ENCODE measurements around the gene GLRA1.
A peak's percentile ranks its signal among the peaks of the same experiment; 100 is the strongest.
"Not testable (repeated sequence)": the region's sequence is repeated elsewhere in the genome, so short reads cannot be mapped to it uniquely, and the experiment has no call there.

Gene GLRA1

DNA sequence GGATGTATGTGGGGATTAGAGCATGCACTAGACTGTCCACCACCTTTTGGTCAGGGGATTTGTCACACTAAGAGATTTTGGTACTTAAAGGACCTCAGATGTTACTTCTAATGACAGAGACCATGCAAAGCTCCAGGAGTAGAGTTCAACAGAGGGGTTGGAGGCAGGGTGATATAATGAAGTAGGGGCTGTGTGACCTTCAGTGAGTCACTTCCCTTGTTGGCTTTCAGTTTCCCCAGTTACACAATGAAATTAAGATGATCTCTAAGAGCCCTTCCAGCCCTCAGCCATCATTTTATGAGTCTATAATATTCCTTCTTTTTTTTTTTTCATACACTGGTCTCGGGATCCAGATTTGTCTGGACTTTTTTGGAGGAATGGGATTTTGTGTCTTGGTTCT lies 26.8 kb downstream of the GLRA1 start:
- POLR2A ChIA-PET, result no interaction called here
- CTCF ChIA-PET, result no interaction called here
- DNase-seq (ENCODE audit: extremely low spot score), result no peak
- no peak for TF ChIP-seq NFRKB (IDR thresholded peaks at IDR 0.05)
- TF ChIP-seq LEF1 (IDR thresholded peaks at IDR 0.05; ENCODE audit: borderline replicate concordance), result no peak
- TF ChIP-seq L3MBTL2 (conservative IDR thresholded peaks at IDR 0.05), result no peak
- no peak for TF ChIP-seq ELF4 (IDR thresholded peaks at IDR 0.05)
- TF ChIP-seq ZNF384 (IDR thresholded peaks at IDR 0.05), result no peak
- no peak for TF ChIP-seq HDGF (IDR thresholded peaks at IDR 0.05; ENCODE audit: borderline replicate concordance)
- no peak for TF ChIP-seq ARNT (IDR thresholded peaks at IDR 0.05)
- TF ChIP-seq, protein P1, sequence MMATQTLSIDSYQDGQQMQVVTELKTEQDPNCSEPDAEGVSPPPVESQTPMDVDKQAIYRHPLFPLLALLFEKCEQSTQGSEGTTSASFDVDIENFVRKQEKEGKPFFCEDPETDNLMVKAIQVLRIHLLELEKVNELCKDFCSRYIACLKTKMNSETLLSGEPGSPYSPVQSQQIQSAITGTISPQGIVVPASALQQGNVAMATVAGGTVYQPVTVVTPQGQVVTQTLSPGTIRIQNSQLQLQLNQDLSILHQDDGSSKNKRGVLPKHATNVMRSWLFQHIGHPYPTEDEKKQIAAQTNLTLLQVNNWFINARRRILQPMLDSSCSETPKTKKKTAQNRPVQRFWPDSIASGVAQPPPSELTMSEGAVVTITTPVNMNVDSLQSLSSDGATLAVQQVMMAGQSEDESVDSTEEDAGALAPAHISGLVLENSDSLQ (IDR thresholded peaks at IDR 0.05), result no peak
- TF ChIP-seq BHLHE40 (IDR thresholded peaks at IDR 0.05; ENCODE audit: borderline replicate concordance), result no peak
- TF ChIP-seq CTBP1 (IDR thresholded peaks at IDR 0.05; ENCODE audit: borderline replicate concordance), result no peak
- no peak for TF ChIP-seq FOXK2 (IDR thresholded peaks at IDR 0.05)
- TF ChIP-seq FOXA1 (IDR thresholded peaks at IDR 0.05), result no peak
- TF ChIP-seq TARDBP (IDR thresholded peaks at IDR 0.05), result no peak

DNA sequence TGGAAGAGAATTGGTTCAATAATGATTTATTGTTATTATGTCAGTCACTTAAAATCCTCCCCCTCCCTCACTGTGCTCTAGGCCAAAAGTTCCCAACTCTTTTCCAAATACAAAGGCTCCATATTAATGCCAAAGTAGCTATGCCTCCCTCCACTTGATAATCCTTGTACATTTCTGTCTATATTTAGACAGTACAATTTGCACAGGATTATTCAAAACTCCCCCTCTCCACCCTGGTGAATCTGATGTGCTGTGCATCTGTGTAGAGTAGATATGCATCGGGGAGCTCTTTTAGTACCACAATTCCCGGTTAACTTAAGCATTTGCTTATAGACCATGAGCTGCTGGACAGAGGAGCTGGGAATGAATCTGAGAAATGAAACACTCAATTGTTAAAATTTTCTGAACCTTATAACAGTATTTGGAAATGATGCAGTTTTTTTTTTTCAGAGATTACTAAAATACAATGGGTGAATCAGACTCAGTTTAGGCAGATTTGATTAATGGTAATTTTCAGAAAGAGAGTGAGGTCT lies 27.6 kb downstream of the GLRA1 start:
- DNase-seq (ENCODE audit: extremely low spot score), result no peak
- ChIA-PET POLR2A (no interaction called here), CTCF (no interaction called here)
- TF ChIP-seq SUZ12 (IDR thresholded peaks at IDR 0.05), result no peak
- no peak for TF ChIP-seq SP1 (IDR thresholded peaks at IDR 0.05)
- no peak for TF ChIP-seq TARDBP (IDR thresholded peaks at IDR 0.05)
- TF ChIP-seq, protein P1 (IDR thresholded peaks at IDR 0.05), result peak; percentile 17; the same call in 1 of the 2 replicates

DNA sequence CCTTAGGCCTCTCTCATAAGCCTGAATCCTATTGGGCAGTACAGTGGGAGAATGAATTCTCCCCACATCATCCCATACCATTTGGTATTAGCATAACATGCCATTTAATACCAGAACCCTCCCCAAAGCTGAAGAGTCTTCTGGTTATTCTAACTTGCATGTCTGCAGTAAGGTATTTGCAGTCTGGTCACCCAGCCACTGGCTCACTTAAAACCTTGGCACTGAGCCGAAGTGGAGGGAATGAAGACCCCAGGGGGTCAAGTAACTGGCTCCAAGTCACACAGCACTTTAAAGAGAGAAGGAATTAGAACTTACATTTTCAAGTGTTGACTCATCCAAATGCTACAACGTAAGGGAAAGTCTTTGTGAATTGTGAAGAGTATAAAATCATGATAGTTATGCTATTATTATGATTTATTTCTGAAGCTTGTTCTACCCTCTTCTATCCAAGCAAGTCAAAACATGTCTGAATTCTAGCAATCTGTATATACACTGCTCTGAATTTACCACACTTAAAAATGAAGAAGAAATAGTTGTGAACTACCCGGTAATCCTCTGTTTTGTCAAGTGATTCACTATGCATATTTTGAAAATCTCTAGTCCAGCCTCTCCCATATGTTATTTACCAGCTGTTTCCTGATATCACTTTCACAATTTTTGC lies 28.5 kb downstream of the GLRA1 start:
- CTCF ChIA-PET, result no interaction called here
- POLR2A ChIA-PET, result no interaction called here
- TF ChIP-seq ARNT (IDR thresholded peaks at IDR 0.05), result no peak
- no peak for TF ChIP-seq HDGF (IDR thresholded peaks at IDR 0.05; ENCODE audit: borderline replicate concordance)
- no peak for TF ChIP-seq SP1 (IDR thresholded peaks at IDR 0.05)
- TF ChIP-seq TARDBP (IDR thresholded peaks at IDR 0.05), result no peak
- TF ChIP-seq LEF1 (IDR thresholded peaks at IDR 0.05; ENCODE audit: borderline replicate concordance), result no peak
- no peak for TF ChIP-seq FOXA1 (IDR thresholded peaks at IDR 0.05)
- no peak for TF ChIP-seq ELF4 (IDR thresholded peaks at IDR 0.05)
- TF ChIP-seq, protein P1 (IDR thresholded peaks at IDR 0.05), result no peak
- no peak for TF ChIP-seq SUZ12 (IDR thresholded peaks at IDR 0.05)
- TF ChIP-seq CTBP1 (IDR thresholded peaks at IDR 0.05; ENCODE audit: borderline replicate concordance), result no peak
- no peak for TF ChIP-seq ZNF384 (IDR thresholded peaks at IDR 0.05)
- TF ChIP-seq FOXM1 (IDR thresholded peaks at IDR 0.05; ENCODE audit: borderline replicate concordance), result no peak
- no peak for TF ChIP-seq NFRKB (IDR thresholded peaks at IDR 0.05)
- no peak for TF ChIP-seq FOXK2 (IDR thresholded peaks at IDR 0.05)
- no peak for TF ChIP-seq L3MBTL2 (conservative IDR thresholded peaks at IDR 0.05)
- no peak for TF ChIP-seq BHLHE40 (IDR thresholded peaks at IDR 0.05; ENCODE audit: borderline replicate concordance)
- peak; percentile 18 for DNase-seq (ENCODE audit: extremely low spot score)

DNA sequence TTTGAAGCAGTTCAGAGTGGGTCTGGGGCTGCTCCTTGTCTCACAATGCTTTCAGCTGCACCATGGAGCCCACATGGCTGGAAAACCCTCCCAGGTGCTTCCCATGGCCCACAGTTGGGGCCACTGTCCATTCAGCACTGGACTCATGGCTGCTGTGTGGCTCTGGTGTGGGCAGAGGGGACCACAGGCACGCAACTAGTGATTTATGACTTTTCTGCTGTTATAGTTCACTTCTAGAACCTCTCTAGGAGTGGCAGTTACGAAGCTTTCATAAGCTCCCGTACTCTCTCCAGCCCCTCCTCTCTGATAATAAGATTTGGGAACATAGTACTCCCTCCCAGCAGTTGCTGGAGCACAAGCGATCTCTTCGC lies 29.0 kb downstream of the GLRA1 start:
- TF ChIP-seq, protein P1 (IDR thresholded peaks at IDR 0.05), result 0 out of 2 replicates have a peak, but pooled peaks have one; percentile 26
- TF ChIP-seq ZNF384 (IDR thresholded peaks at IDR 0.05), result no peak
- no peak for DNase-seq (ENCODE audit: extremely low spot score)
- ChIA-PET CTCF (no interaction called here), POLR2A (no interaction called here)

DNA sequence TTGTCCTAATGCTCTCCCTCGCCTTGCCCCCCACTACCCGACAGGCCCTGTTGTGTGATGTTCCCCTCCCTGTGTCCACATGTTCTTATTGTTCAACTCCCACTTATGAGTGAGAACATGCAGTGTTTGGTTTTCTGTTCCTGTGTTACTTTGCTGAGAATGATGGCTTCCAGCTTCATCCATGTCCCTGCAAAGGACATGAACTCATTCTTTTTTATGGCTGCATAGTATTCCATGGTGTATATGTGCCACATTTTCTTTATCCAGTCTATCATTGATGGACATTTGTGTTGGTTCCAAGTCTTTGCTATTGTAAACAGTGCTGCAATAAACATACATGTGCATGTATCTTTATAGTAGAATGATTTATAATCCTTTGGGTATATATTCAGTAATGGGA lies 31.2 kb downstream of the GLRA1 start:
- POLR2A ChIA-PET; DNase-seq (ENCODE audit: extremely low spot score); CTCF ChIA-PET: not testable (repeated sequence)

DNA sequence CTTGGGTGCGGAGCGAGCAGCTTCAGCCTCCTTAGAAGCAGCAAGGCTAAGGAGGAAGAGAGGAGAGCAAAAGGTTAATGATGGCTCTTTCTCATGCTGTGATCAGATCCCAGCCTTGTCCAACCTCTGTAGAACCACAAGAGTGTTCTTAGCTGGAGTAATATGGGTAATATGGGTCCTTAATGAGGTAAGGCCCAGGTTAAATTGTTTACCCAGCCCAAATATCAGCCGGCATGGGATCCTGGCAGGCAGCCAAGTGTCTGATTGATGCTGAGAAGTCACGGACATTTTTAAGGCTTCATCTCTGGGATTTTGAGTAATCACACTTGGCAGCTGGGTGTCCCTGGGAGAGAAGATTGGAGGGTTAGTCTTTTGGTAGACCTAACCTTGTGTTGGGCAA lies 32.3 kb downstream of the GLRA1 start:
- ChIA-PET POLR2A (interaction anchor here (0.8 kb wide), 1 partner anchor 27 kb away, joined by 3 read pairs; no protein-coding TSS in a partner anchor), CTCF (no interaction called here)
- DNase-seq (ENCODE audit: extremely low spot score), result no peak
- TF ChIP-seq ZNF384 (IDR thresholded peaks at IDR 0.05) (no peak), HDGF (IDR thresholded peaks at IDR 0.05; ENCODE audit: borderline replicate concordance) (no peak), SP1 (IDR thresholded peaks at IDR 0.05) (no peak), ELF4 (IDR thresholded peaks at IDR 0.05) (no peak), ARNT (IDR thresholded peaks at IDR 0.05) (no peak), CTBP1 (IDR thresholded peaks at IDR 0.05; ENCODE audit: borderline replicate concordance) (no peak), NFRKB (IDR thresholded peaks at IDR 0.05) (no peak), SUZ12 (IDR thresholded peaks at IDR 0.05) (no peak)

Data from HEK293T (cell line).